Neural cell (in vitro differentiated cells): ENCODE results near the gene VOPP1.

Experiments used
- CTCF ChIP-seq: fragments of 450-650 bp; IDR thresholded peaks from 2 replicates; pipeline ENCODE4 v1.5.1; 2014; ENCODE audit warnings: antibody characterized with exemption, mild to moderate bottlenecking, moderate library complexity; ENCODE audit not compliant: poor library complexity, severe bottlenecking
- EP300 ChIP-seq: fragments of 450-650 bp; conservative IDR thresholded peaks from 2 replicates; pipeline ENCODE4 v1.6.1; 2014; ENCODE audit warnings: antibody characterized with exemption, mild to moderate bottlenecking, moderate library complexity; ENCODE audit not compliant: poor library complexity, severe bottlenecking
- EZH2 ChIP-seq: fragments of 200-600, 300-800 bp; shearing (Covaris generic), sonication (generic); IDR thresholded peaks from 2 replicates; pipeline ENCODE4 v1.6.1; 2014; ENCODE audit warnings: antibody characterized with exemption, low read length, borderline replicate concordance, mild to moderate bottlenecking; ENCODE audit not compliant: insufficient read depth, poor library complexity, severe bottlenecking
- POLR2AphosphoS5 ChIP-seq: IDR thresholded peaks from 2 replicates; pipeline ENCODE4 v1.6.1; 2012
- RAD21 ChIP-seq: fragments of 450-650 bp; conservative IDR thresholded peaks from 2 replicates; pipeline ENCODE4 v1.6.1; 2014; ENCODE audit warnings: antibody characterized with exemption, mild to moderate bottlenecking, moderate library complexity
- SMC3 ChIP-seq: fragments of 450-650 bp; conservative IDR thresholded peaks from 2 replicates; pipeline ENCODE4 v1.6.1; 2014; ENCODE audit warnings: antibody characterized with exemption, mild to moderate bottlenecking, moderate library complexity; ENCODE audit not compliant: poor library complexity
- TAF1 ChIP-seq: IDR thresholded peaks from 2 replicates; pipeline ENCODE4 v1.6.1; 2012; ENCODE audit warnings: low read depth

- TF ChIP-seq CTCF = no peak
- no peak for TF ChIP-seq EP300
- TF ChIP-seq EZH2 = no peak
- no peak for TF ChIP-seq TAF1
- no peak for TF ChIP-seq POLR2AphosphoS5
- TF ChIP-seq SMC3 = no peak
- TF ChIP-seq RAD21 = no peak
Measured at GRCh38 chr7:55532150-55532917, 40.0 kb downstream of the VOPP1 start.
